ENCODE results near the gene NAAA.

Gene NAAA

DNA sequence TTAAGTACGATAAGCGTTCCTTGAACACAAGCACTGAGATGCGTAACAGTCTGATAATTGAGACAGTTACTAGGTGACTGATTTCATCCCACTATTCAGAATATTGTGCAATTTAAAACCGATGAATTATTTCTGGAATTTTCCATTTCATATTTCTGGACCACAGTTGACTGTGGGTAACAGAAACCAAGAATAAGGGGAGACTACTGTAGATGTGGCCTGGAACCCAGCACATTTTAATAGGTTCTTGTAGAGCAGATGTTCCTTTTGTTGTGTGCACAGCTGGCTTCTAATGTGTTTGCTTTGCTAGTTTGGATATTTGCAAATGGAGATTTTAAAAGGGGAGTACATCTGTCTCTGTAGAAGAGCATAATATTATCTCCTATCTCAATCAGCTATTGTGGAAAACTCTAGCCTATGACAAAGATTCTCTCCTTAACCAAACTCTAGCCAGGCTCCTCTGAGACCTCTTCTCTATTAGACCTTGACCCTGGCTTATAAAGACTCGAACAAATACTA is 16.4 kb downstream of the NAAA start:
- Histone ChIP-seq H3K9me3 (replicated peaks; ENCODE audit: insufficient read depth, low read length) (no peaks in the 10 kb centered on the region), H3F3A (ENCODE audit: insufficient read depth, low read length) (no peaks in the 10 kb centered on the region), H3K27me3 (replicated peaks; ENCODE audit: insufficient read depth, low read length) (no peaks in the 10 kb centered on the region), H3K4me2 (ENCODE audit: low read depth, low read length) (no peak overlapping the region), H3K9me2 (replicated peaks; ENCODE audit: insufficient read depth, low read length) (no peaks in the 10 kb centered on the region), H3K27ac (ENCODE audit: low read length) (no peak overlapping the region), H3K4me3 (ENCODE audit: low read length) (no peak overlapping the region), H3K9ac (ENCODE audit: low read length) (no peak overlapping the region), H4K20me1 (ENCODE audit: insufficient read depth, low read length) (no peaks in the 10 kb centered on the region), H3K79me2 (ENCODE audit: low read length) (no peaks in the 10 kb centered on the region), H3K36me3 (replicated peaks; ENCODE audit: insufficient read depth, low read length) (no peaks in the 10 kb centered on the region), H2AFZ (ENCODE audit: low read length) (no peak overlapping the region), H3K4me1 (ENCODE audit: low read length) (no peaks in the 10 kb centered on the region)
- no peak for TF ChIP-seq EZH2phosphoT487 (IDR thresholded peaks at IDR 0.05; ENCODE audit: low read length)
- TF ChIP-seq EZH2 (optimal IDR thresholded peaks at IDR 0.05; ENCODE audit: low read depth, low read length), result no peak
- no peak for TF ChIP-seq CTCF (IDR thresholded peaks at IDR 0.05; ENCODE audit: low read length)
- no peak for DNase-seq

DNA sequence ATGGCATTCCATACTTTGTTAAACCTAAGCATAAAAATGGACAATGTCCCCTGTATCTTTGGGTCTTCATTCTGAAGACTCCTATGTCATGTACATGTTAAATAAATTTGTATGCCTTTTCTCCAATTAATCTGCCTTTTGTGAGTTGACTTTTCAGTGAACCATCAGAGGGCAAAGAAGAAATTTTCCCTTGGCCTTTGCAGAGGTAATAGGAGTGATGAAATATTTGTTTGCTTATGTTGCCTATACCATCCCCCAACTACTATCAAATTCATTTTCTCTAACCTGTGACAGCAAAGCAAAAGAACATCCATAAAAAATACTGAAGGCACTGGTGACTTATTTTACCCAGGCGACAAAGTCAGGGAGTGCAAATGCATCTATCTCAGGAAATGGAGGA is 18.2 kb downstream of the NAAA start:
- H3K36me3 ChIP-seq (replicated peaks; ENCODE audit: insufficient read depth, low read length), result no peaks in the 10 kb centered on the region
- no peaks in the 10 kb centered on the region for H3K9me3 ChIP-seq (replicated peaks; ENCODE audit: insufficient read depth, low read length)
- H3K4me2 ChIP-seq (ENCODE audit: low read depth, low read length), result no peak overlapping the region
- no peak overlapping the region for H3K27ac ChIP-seq (ENCODE audit: low read length)
- H3K4me3 ChIP-seq (ENCODE audit: low read length), result no peak overlapping the region
- H3K27me3 ChIP-seq (replicated peaks; ENCODE audit: insufficient read depth, low read length), result no peaks in the 10 kb centered on the region
- no peaks in the 10 kb centered on the region for H3K79me2 ChIP-seq (ENCODE audit: low read length)
- H2AFZ ChIP-seq (ENCODE audit: low read length), result no peak overlapping the region
- no peak for TF ChIP-seq EZH2 (optimal IDR thresholded peaks at IDR 0.05; ENCODE audit: low read depth, low read length)
- TF ChIP-seq CTCF (IDR thresholded peaks at IDR 0.05; ENCODE audit: low read length), result no peak
- TF ChIP-seq EZH2phosphoT487 (IDR thresholded peaks at IDR 0.05; ENCODE audit: low read length), result no peak
- no peaks in the 10 kb centered on the region for H3K4me1 ChIP-seq (ENCODE audit: low read length)
- H4K20me1 ChIP-seq (ENCODE audit: insufficient read depth, low read length), result no peaks in the 10 kb centered on the region
- no peak overlapping the region for H3K9ac ChIP-seq (ENCODE audit: low read length)
- H3F3A ChIP-seq (ENCODE audit: insufficient read depth, low read length), result no peaks in the 10 kb centered on the region
- DNase-seq, result no peak
- H3K9me2 ChIP-seq (replicated peaks; ENCODE audit: insufficient read depth, low read length), result no peaks in the 10 kb centered on the region

DNA sequence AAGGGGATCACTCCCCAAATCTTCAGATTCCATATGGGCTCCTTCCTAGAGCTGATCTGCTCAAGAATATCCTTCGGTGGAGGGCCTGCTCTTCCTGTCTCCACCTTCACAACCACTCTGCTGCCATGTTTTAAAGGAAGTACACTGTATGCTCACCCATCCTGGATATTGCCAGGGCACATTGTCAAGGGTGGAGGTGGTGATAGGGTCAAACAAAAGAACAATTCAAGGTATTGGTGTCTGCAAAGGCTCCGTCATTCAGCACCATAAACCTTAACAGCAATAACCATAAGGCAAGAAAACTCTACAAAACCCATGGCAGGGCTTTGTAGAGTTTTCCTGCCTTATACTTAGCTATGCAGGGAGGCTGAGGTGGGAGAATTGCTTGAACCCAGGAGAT is 18.9 kb downstream of the NAAA start:
- Histone ChIP-seq H3K9me3 (replicated peaks; ENCODE audit: insufficient read depth, low read length) (no peaks in the 10 kb centered on the region), H3K27ac (ENCODE audit: low read length) (no peak overlapping the region), H3K4me3 (ENCODE audit: low read length) (no peak overlapping the region), H3K4me1 (ENCODE audit: low read length) (no peaks in the 10 kb centered on the region), H3K36me3 (replicated peaks; ENCODE audit: insufficient read depth, low read length) (no peaks in the 10 kb centered on the region), H4K20me1 (ENCODE audit: insufficient read depth, low read length) (no peaks in the 10 kb centered on the region), H3K9ac (ENCODE audit: low read length) (no peak overlapping the region), H2AFZ (ENCODE audit: low read length) (no peak overlapping the region), H3K27me3 (replicated peaks; ENCODE audit: insufficient read depth, low read length) (no peaks in the 10 kb centered on the region), H3F3A (ENCODE audit: insufficient read depth, low read length) (no peaks in the 10 kb centered on the region), H3K79me2 (ENCODE audit: low read length) (no peaks in the 10 kb centered on the region), H3K9me2 (replicated peaks; ENCODE audit: insufficient read depth, low read length) (no peaks in the 10 kb centered on the region), H3K4me2 (ENCODE audit: low read depth, low read length) (no peak overlapping the region)
- no peak for DNase-seq
- TF ChIP-seq EZH2 (optimal IDR thresholded peaks at IDR 0.05; ENCODE audit: low read depth, low read length), result no peak
- TF ChIP-seq CTCF (IDR thresholded peaks at IDR 0.05; ENCODE audit: low read length), result no peak
- TF ChIP-seq EZH2phosphoT487 (IDR thresholded peaks at IDR 0.05; ENCODE audit: low read length), result no peak

Data from MM.1S (cell line).